SK-N-SH (cell line): ENCODE measurements around the gene MICAL1. TPM values are rescaled to one million over a fixed set of nuclear protein-coding genes. Genes with fewer than 3 reads are reported as not detected.

ENCODE experiments used
- CTCF ChIA-PET: fragments of 300-600, 350-600 bp; formaldehyde crosslinking; extraction: SDS; loops from one replicate; lab custom pipeline; 2021; lab: Yijun Ruan, JAX
- POLR2A ChIA-PET: fragments of 350-600 bp; sonication (Branson Sonifier 250); formaldehyde crosslinking; extraction: SDS; loops from one replicate; lab custom pipeline; 2020; ENCODE audit warnings: antibody characterized with exemption, inconsistent platforms; lab: Yijun Ruan, JAX
- DNase-seq: peaks from one replicate; pipeline ENCODE4 v3.0.0; 2012
- H2AFZ ChIP-seq: fragments of 200-600 bp; sonication (generic); 2 replicates; pipeline ENCODE4 v1.8.1; 2016; ENCODE audit warnings: antibody characterized with exemption, mild to moderate bottlenecking, low read depth
- H3F3A ChIP-seq: fragments of 200-600 bp; sonication (generic); replicated peaks from 2 replicates; pipeline ENCODE3; 2016; ENCODE audit warnings: antibody characterized with exemption, mild to moderate bottlenecking; ENCODE audit not compliant: insufficient read depth
- H3K27ac ChIP-seq, 2 experiments: fragments of 200-500 bp in 1 of 2; fragments of 200-600 bp in 1 of 2; sonication (Bioruptor generic) in 1 of 2; sonication (generic), shearing (Covaris generic) in 1 of 2; 2 replicates each; pipeline versions ENCODE4 v1.5.1 to v1.6.1; 2014 to 2016; ENCODE audit warnings: low read depth in 2 of 2, inconsistent platforms in 1 of 2, low read length in 1 of 2, mild to moderate bottlenecking in 1 of 2, mixed read lengths in 1 of 2
- H3K27me3 ChIP-seq: fragments of 200-600 bp; sonication (generic), shearing (Covaris generic); 2 replicates; pipeline ENCODE4 v1.6.1; 2016; ENCODE audit warnings: mixed run types; ENCODE audit not compliant: insufficient read depth
- H3K36me3 ChIP-seq, 2 experiments: fragments of 200-500 bp in 1 of 2; fragments of 200-600 bp in 1 of 2; sonication (Bioruptor generic) in 1 of 2; sonication (generic) in 1 of 2; replicated peaks in 1 of 2; 2 replicates each; pipeline versions ENCODE3 to v1.5.1; 2014 to 2016; ENCODE audit warnings: low read length in 1 of 2, mild to moderate bottlenecking in 1 of 2; ENCODE audit not compliant: insufficient read depth in 2 of 2, control insufficient read depth in 1 of 2
- H3K4me1 ChIP-seq, 2 experiments: fragments of 200-500 bp in 1 of 2; fragments of 200-600 bp in 1 of 2; sonication (Bioruptor generic) in 1 of 2; sonication (generic), shearing (Covaris generic) in 1 of 2; 2 replicates each; pipeline versions ENCODE4 v1.5.1 to v1.6.1; 2014 to 2016; ENCODE audit warnings: low read depth in 1 of 2, low read length in 1 of 2, mixed run types in 1 of 2; ENCODE audit not compliant: insufficient read depth in 2 of 2, control insufficient read depth in 1 of 2
- H3K4me2 ChIP-seq: fragments of 200-600 bp; sonication (generic), shearing (Covaris generic); 2 replicates; pipeline ENCODE4 v1.6.1; 2017; ENCODE audit warnings: mixed run types
- H3K4me3 ChIP-seq, 2 experiments: fragments of 200-500 bp in 1 of 2; fragments of 200-600 bp in 1 of 2; sonication (Bioruptor generic) in 1 of 2; sonication (generic), shearing (Covaris generic) in 1 of 2; 2 replicates each; pipeline versions ENCODE4 v1.5.1 to v1.8.1; 2014 to 2016; ENCODE audit warnings: low read depth in 2 of 2, inconsistent platforms in 1 of 2, low read length in 1 of 2, mild to moderate bottlenecking in 1 of 2, mixed read lengths in 1 of 2, moderate library complexity in 1 of 2
- H3K79me2 ChIP-seq: fragments of 200-600 bp; sonication (generic); 2 replicates; pipeline ENCODE4 v1.8.1; 2017; ENCODE audit warnings: mild to moderate bottlenecking; ENCODE audit not compliant: insufficient read depth
- H3K9ac ChIP-seq: fragments of 200-600 bp; sonication (generic); 2 replicates; pipeline ENCODE4 v1.6.1; 2017; ENCODE audit warnings: mixed run types
- H3K9me2 ChIP-seq: fragments of 200-600 bp; sonication (generic); 2 replicates; pipeline ENCODE4 v1.6.1; 2017; ENCODE audit warnings: mixed run types
- H3K9me3 ChIP-seq: fragments of 200-600 bp; sonication (generic); 2 replicates; pipeline ENCODE4 v1.6.1; 2017; ENCODE audit warnings: mixed run types, mild to moderate bottlenecking, moderate library complexity
- H4K20me1 ChIP-seq: fragments of 200-600 bp; sonication (generic); 2 replicates; pipeline ENCODE4 v1.6.1; 2017; ENCODE audit warnings: mild to moderate bottlenecking, mixed run types; ENCODE audit not compliant: insufficient read depth
- EZH2phosphoT487 ChIP-seq: fragments of 200-600 bp; sonication (generic); IDR thresholded peaks from 2 replicates; pipeline ENCODE4 v1.6.1; 2017; ENCODE audit warnings: low read depth, mixed run types, mild to moderate bottlenecking, antibody characterized with exemption, moderate library complexity, borderline replicate concordance
- FOSL2 ChIP-seq: IDR thresholded peaks from 2 replicates; pipeline ENCODE4 v1.4.0; 2012; ENCODE audit warnings: low read depth, mild to moderate bottlenecking, moderate library complexity, borderline replicate concordance
- FOXM1 ChIP-seq: IDR thresholded peaks from 2 replicates; pipeline ENCODE4 v1.4.0; 2012; ENCODE audit warnings: low read depth, mild to moderate bottlenecking
- GATA2 ChIP-seq: sonication (generic); formaldehyde crosslinking; IDR thresholded peaks from 2 replicates; pipeline ENCODE4 v1.5.0; 2020; ENCODE audit warnings: mild to moderate bottlenecking, missing genetic modification reagents
- JUND ChIP-seq: IDR thresholded peaks from 2 replicates; pipeline ENCODE4 v1.4.0; 2012
- MXI1 ChIP-seq: IDR thresholded peaks from 2 replicates; pipeline ENCODE4 v1.6.1; 2012; ENCODE audit warnings: mild to moderate bottlenecking, low read depth, low read length, improper control_type of control experiment
- NFIC ChIP-seq: IDR thresholded peaks from 2 replicates; pipeline ENCODE4 v1.4.0; 2012; ENCODE audit warnings: borderline replicate concordance
- NRF1 ChIP-seq: IDR thresholded peaks from 2 replicates; pipeline ENCODE4 v1.6.1; 2012; ENCODE audit warnings: low read depth, mild to moderate bottlenecking, low read length
- RCOR1 ChIP-seq: fragments of 150-350 bp; IDR thresholded peaks from 2 replicates; pipeline ENCODE4 v1.6.1; 2017; ENCODE audit warnings: antibody characterized with exemption, low read length
- SMC3 ChIP-seq: IDR thresholded peaks from 2 replicates; pipeline ENCODE4 v1.6.1; 2012; ENCODE audit warnings: low read depth, low read length, improper control_type of control experiment
- TAF1 ChIP-seq: IDR thresholded peaks from 2 replicates; pipeline ENCODE4 v1.6.1; 2012; ENCODE audit warnings: low read depth, mild to moderate bottlenecking, low read length, moderate library complexity, borderline replicate concordance
- TCF12 ChIP-seq: IDR thresholded peaks from 2 replicates; pipeline ENCODE4 v1.4.0; 2012
- YY1 ChIP-seq: IDR thresholded peaks from 2 replicates; pipeline ENCODE4 v1.4.0; 2012; ENCODE audit warnings: low read depth, mild to moderate bottlenecking
- WGBS: methylation state at CpG from one replicate; pipeline ENCODE4 v1.1.6; 2017; ENCODE audit warnings: low lambda C conversion rate; 5-methylcytosine and 5-hydroxymethylcytosine counted together
- polyA plus RNA-seq, 3 experiments: library from polyadenylated mRNA; depleted of rRNA; stranded (reverse); fragments of >200 nt; gene quantifications; 2 replicates each; pipeline ENCODE4 v1.2.3, GENCODE V29; 2012
- TF ChIP-seq, protein P1 (sequence below): fragments of 150-350 bp; IDR thresholded peaks from 2 replicates; pipeline ENCODE4 v1.6.1; 2016; ENCODE audit warnings: mild to moderate bottlenecking, low read depth, low read length
- TF ChIP-seq, protein P2 (sequence below): IDR thresholded peaks from 2 replicates; pipeline ENCODE4 v1.4.0; 2012; ENCODE audit warnings: low read depth, borderline replicate concordance
- TF ChIP-seq, protein P3 (sequence below): fragments of 150-350 bp; IDR thresholded peaks from 2 replicates; pipeline ENCODE4 v1.6.1; 2017; ENCODE audit warnings: antibody characterized with exemption, low read length, low read depth, borderline replicate concordance
- TF ChIP-seq, protein P4 (sequence below): IDR thresholded peaks from 2 replicates; pipeline ENCODE4 v1.6.1; 2012; ENCODE audit warnings: mild to moderate bottlenecking, low read depth, low read length, moderate library complexity

Gene MICAL1
- polyA plus RNA-seq, 1 of the 3 experiments (the other 2 are of a cell fraction) = 45.6 TPM

DNA sequence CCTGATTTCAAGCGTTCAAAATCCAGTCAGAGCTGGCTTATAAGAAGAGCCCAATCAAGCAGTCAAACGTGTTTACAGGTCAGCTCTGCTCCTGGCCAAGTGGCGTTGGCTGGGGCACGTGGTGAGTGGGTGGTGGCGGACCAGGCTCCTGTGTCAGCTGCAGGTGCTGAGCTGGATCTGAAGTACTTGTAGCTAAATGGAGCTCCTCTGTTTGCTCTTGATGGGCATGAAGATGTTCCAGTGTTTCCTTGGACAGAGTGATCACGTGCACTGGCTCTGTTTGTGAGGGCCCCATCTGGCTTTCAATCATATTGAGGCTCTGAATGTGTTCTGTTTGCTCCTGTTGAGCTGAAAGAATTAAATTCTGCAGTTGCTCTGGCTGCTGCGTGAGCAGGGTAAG lies 10.2 kb upstream of the MICAL1 start:
- ChIA-PET POLR2A (interaction anchor here (0.6 kb wide), 1 partner anchor 315 kb away, joined by 5 read pairs; no protein-coding TSS in a partner anchor), CTCF (interaction anchor here (1.7 kb wide), 1 partner anchor 130 kb away, joined by 3 read pairs; no protein-coding TSS in a partner anchor)
- no peak for DNase-seq
- Histone ChIP-seq H3F3A (peaks cover 2% of the 10 kb centered on the region), H3K9me3 (no peaks in the 10 kb centered on the region), H3K27me3 (no peaks in the 10 kb centered on the region), H3K4me1 (no peaks in the 10 kb centered on the region), H3K27ac (no peak overlapping the region), H3K36me3 (peaks cover 24 to 75% of the 10 kb centered on the region in 2 experiments)
- TF ChIP-seq RCOR1 (no peak), TAF1 (no peak), FOXM1 (no peak)
- TF ChIP-seq, protein P1, sequence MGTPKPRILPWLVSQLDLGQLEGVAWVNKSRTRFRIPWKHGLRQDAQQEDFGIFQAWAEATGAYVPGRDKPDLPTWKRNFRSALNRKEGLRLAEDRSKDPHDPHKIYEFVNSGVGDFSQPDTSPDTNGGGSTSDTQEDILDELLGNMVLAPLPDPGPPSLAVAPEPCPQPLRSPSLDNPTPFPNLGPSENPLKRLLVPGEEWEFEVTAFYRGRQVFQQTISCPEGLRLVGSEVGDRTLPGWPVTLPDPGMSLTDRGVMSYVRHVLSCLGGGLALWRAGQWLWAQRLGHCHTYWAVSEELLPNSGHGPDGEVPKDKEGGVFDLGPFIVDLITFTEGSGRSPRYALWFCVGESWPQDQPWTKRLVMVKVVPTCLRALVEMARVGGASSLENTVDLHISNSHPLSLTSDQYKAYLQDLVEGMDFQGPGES = no peak
- TF ChIP-seq, all 33 proteins: peak for 0
- Histone ChIP-seq H2AFZ (no peak overlapping the region), H3K4me2 (no peak overlapping the region), H3K9ac (no peak overlapping the region), H3K79me2 (peaks cover 3% of the 10 kb centered on the region; the same call in 1 of the 2 replicates), H3K4me3 (no peak overlapping the region), H4K20me1 (no peaks in the 10 kb centered on the region), H3K9me2 (no peaks in the 10 kb centered on the region)
- 78% methylated on average over 6 of the region's 7 CpGs for WGBS

DNA sequence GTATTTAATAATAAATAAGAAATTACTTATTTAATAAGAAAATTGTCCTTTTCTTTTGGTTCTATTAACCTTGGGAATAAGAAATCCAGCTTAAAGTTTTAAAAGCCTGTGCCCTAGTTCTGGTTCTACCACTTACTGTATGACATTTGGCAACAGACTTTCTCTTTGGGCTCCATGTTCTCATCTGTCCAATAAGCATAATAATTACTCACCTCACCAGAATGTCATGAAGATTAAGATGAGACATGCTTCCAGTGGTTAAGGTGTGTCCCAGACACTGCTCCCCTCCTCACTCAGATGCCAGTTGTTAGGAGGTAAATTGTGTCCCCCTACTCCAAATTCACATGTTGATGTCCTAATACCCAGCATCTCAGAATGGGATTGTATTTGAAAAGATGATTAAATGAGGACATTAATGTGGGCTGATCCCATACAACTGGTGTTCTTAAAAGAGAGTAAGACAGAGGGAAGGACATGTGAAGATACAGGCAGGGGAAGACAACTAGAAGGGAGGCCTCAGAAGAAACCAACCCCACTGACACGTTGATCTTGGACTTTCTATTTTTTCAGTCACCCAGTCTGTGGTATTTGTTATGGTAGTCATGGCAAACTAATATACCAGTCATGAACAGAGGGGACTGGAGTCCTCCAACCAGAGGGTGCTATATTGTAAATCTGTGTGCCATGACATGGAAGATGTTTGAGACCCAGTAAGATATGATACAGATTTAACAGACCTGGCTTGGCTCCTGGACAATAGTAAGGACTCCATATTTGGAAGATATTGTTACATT lies 6.4 kb upstream of the MICAL1 start:
- Histone ChIP-seq H3F3A (peaks cover 12% of the 10 kb centered on the region), H4K20me1 (no peaks in the 10 kb centered on the region), H2AFZ (no peak overlapping the region), H3K4me2 (no peak overlapping the region), H3K4me3 (no peak overlapping the region), H3K9me3 (no peaks in the 10 kb centered on the region), H3K79me2 (peaks cover 3% of the 10 kb centered on the region; the same call in 1 of the 2 replicates), H3K27me3 (no peaks in the 10 kb centered on the region), H3K9me2 (no peaks in the 10 kb centered on the region), H3K36me3 (peaks cover 23 to 47% of the 10 kb centered on the region in 2 experiments), H3K4me1 (peaks cover 0 to 1% of the 10 kb centered on the region in 2 experiments; a peak in 1 of 4 replicates), H3K9ac (no peak overlapping the region), H3K27ac (no peak overlapping the region)
- CTCF ChIA-PET = no interaction called here
- POLR2A ChIA-PET = no interaction called here
- TF ChIP-seq, protein P2, sequence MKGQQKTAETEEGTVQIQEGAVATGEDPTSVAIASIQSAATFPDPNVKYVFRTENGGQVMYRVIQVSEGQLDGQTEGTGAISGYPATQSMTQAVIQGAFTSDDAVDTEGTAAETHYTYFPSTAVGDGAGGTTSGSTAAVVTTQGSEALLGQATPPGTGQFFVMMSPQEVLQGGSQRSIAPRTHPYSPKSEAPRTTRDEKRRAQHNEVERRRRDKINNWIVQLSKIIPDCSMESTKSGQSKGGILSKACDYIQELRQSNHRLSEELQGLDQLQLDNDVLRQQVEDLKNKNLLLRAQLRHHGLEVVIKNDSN = no peak
- no peak for TF ChIP-seq JUND
- TF ChIP-seq SMC3 = no peak
- no peak for TF ChIP-seq TAF1
- TF ChIP-seq, protein P3, sequence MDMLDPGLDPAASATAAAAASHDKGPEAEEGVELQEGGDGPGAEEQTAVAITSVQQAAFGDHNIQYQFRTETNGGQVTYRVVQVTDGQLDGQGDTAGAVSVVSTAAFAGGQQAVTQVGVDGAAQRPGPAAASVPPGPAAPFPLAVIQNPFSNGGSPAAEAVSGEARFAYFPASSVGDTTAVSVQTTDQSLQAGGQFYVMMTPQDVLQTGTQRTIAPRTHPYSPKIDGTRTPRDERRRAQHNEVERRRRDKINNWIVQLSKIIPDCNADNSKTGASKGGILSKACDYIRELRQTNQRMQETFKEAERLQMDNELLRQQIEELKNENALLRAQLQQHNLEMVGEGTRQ = no peak
- no peak for TF ChIP-seq FOSL2
- TF ChIP-seq MXI1 = no peak
- TF ChIP-seq EZH2phosphoT487 = no peak
- TF ChIP-seq RCOR1 = no peak
- TF ChIP-seq YY1 = no peak
- TF ChIP-seq NFIC = no peak
- no peak for TF ChIP-seq GATA2
- TF ChIP-seq, protein P1 = no peak
- TF ChIP-seq NRF1 = no peak
- TF ChIP-seq, protein P4, sequence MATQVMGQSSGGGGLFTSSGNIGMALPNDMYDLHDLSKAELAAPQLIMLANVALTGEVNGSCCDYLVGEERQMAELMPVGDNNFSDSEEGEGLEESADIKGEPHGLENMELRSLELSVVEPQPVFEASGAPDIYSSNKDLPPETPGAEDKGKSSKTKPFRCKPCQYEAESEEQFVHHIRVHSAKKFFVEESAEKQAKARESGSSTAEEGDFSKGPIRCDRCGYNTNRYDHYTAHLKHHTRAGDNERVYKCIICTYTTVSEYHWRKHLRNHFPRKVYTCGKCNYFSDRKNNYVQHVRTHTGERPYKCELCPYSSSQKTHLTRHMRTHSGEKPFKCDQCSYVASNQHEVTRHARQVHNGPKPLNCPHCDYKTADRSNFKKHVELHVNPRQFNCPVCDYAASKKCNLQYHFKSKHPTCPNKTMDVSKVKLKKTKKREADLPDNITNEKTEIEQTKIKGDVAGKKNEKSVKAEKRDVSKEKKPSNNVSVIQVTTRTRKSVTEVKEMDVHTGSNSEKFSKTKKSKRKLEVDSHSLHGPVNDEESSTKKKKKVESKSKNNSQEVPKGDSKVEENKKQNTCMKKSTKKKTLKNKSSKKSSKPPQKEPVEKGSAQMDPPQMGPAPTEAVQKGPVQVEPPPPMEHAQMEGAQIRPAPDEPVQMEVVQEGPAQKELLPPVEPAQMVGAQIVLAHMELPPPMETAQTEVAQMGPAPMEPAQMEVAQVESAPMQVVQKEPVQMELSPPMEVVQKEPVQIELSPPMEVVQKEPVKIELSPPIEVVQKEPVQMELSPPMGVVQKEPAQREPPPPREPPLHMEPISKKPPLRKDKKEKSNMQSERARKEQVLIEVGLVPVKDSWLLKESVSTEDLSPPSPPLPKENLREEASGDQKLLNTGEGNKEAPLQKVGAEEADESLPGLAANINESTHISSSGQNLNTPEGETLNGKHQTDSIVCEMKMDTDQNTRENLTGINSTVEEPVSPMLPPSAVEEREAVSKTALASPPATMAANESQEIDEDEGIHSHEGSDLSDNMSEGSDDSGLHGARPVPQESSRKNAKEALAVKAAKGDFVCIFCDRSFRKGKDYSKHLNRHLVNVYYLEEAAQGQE = no peak
- TF ChIP-seq TCF12 = no peak
- WGBS = 89% methylated on average over 1 of the region's 1 CpG
- no peak for DNase-seq
